GM18502 (cell line): Measurements from ENCODE around the gene SLC36A4.
A peak's percentile ranks its signal among the peaks of the same experiment; 100 is the strongest.
"Not testable (repeated sequence)": the region's sequence is repeated elsewhere in the genome, so short reads cannot be mapped to it uniquely, and the experiment has no call there.

Experiments used
- ATAC-seq: cut with Tn5 transposase; IDR thresholded peaks from one replicate; pipeline ENCODE4 v1.9.1; 2021; ENCODE audit warnings: mild to moderate bottlenecking; ENCODE audit not compliant: unreplicated experiment, poor library complexity

Gene SLC36A4

DNA sequence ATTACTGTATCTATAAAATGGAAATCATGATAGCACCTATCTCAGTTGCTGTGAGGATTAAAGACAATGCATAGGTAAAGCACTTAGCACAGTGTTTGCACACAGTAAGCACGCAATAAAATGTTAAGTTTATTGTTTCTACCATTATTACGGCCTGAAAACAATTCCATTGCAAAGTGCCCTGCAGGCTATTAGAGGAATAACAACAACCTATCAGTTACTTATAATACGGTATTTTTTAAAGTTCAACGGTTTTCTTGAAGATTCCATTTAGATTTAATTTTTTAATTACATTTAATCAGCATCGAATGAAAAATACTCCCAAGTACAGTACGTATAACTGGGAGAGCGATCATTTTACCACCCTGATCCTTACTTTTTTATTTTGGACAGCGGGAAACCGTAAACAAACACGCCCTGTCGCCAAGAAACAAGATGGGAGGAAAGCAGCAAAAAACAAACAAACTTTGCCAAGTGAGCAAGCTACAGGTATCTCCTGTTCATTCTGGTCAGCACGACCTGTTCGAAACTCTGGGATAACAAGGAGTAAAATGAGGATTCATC lies 893 bp downstream of the SLC36A4 start:
- peak; percentile 25 for ATAC-seq

- no peak for ATAC-seq
Measured at GRCh38 chr11:93194673-93195291, 3.0 kb downstream of the SLC36A4 start.

DNA sequence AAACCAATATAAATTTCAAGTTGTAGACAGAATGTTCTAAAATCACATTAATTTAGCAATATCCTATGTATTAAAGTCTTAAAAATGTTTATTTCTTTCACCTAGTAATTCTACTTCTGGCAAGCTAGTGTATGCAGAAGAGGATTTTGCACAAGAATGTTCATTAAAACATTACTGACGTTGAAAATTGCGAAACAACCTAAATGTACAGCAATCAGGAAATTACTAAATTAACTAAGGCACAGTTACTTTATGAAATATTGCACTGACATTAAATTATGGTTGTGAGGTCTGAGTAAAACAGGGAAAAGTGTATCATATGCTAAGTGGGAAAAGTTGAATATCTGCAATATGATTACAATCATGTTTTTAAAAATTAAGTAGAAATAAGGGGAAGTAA lies 4.1 kb downstream of the SLC36A4 start:
- no peak for ATAC-seq

GRCh38 chr11:93192163-93192562 lies 5.6 kb downstream of the SLC36A4 start:
- ATAC-seq: no peak

- ATAC-seq: no peak
Measured at GRCh38 chr11:93189462-93189861, 8.3 kb downstream of the SLC36A4 start.

- no peak for ATAC-seq
Measured at GRCh38 chr11:93188726-93189125, 9.1 kb downstream of the SLC36A4 start.

- no peak for ATAC-seq
Measured at GRCh38 chr11:93187290-93187689, 10.5 kb downstream of the SLC36A4 start.

- not testable (repeated sequence) for ATAC-seq
Measured at GRCh38 chr11:93177891-93178290, 19.9 kb downstream of the SLC36A4 start.

DNA sequence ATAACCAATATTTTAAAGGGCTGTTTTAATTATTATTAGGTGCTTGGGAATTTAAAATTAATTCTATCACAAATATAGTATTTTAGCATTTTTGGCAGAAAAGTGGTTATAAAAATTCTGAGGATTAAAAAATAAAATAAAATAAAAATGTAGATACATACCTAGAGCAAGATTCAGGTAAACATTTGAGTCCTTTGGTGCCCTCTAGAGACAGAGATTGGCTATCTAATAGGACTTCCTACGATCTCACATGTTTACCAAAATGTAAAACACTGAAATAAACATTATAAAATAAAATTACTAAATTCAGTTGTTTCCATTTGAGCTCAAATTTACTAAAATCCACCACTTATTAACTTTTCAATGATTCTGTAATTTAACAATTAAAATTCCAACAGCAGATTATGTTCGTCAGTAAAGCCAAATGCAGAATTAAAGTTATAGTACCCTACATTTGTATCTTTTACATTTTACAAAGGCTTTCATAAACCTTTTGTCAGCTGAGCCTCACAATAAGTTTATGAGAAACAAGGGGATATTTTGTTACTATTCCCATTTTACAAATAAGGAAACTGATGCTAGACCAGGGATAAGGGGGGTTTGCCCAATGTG lies 27.7 kb downstream of the SLC36A4 start:
- no peak for ATAC-seq

DNA sequence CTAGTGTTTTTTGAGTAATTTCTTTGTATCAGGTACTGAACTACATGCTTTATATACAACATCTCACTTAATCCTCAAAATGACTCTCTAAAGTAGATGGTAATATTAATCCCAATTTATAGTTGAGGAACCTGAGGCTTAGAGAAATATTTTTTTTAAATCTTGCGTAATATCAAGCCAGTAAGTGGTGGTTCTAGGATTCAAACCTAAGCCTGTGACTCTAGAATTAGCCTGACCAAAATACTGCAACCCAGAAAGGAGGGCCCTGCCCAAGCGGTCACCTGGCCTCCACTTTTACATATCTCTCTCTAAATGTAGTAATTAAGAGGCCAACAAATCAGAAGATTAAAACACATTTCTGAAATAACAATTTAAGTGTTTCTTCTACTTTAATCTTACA lies 28.6 kb downstream of the SLC36A4 start:
- no peak for ATAC-seq

DNA sequence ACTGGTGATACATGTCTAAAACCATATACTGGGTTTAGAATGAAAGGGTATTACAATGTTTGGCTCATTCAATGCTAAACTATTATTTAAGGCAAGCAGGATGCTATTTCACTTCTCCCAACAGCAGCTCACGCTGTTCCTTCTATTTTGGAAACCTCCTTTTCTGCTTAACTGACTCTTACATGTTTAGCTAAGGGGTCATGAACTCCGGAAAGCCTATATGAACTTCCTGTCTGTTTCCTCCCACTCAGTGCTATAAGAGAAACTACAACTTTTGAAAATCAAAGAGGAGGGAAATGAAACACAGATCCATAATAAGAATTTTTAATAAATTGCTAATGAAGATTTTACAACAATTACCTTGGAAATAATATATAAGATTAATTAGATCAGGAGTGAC lies 30.9 kb downstream of the SLC36A4 start:
- peak; percentile 63 for ATAC-seq

GRCh38 chr11:93166194-93166593 lies 31.6 kb downstream of the SLC36A4 start:
- ATAC-seq: peak; percentile 53

DNA sequence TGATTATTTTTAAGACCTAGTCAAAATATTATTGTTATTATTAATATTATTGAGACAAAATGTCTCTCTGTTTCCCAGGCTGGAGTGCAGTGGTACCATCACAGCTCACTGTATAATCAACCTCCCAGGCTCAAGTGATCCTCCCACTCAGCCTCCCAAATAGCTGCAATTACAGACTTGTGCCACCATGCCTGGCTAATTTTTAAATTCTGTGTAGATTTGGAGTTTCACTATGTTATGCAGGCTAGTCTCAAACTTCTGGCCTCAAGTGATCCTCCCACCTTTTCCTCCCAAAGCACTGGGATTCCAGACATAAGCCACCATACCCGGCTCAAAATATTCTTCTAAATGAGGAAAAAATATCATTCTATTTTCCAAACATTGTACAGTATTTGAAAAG lies 37.0 kb downstream of the SLC36A4 start:
- ATAC-seq: no peak

- no peak for ATAC-seq
Measured at GRCh38 chr11:93160156-93160555, 37.6 kb downstream of the SLC36A4 start.

- ATAC-seq: no peak
Measured at GRCh38 chr11:93159721-93160120, 38.1 kb downstream of the SLC36A4 start.

DNA sequence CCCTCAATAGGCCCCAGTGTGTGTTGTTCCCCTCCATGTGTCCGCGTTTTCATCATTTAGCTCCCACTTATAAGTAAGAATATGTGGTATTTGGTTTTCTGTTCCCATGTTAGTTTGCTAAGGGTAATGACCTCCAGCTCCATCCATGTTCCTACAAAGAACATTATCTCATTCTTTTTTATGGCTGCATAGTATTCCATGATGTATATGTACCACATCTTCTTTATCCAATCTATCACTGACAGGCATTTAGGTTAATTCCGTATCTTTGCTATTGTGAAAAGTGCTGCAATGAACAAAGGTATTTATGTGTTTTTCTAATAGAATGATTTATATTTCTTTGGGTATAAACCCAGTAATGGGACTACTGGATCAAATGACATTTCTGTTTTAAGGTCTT lies 42.1 kb downstream of the SLC36A4 start:
- no peak for ATAC-seq

DNA sequence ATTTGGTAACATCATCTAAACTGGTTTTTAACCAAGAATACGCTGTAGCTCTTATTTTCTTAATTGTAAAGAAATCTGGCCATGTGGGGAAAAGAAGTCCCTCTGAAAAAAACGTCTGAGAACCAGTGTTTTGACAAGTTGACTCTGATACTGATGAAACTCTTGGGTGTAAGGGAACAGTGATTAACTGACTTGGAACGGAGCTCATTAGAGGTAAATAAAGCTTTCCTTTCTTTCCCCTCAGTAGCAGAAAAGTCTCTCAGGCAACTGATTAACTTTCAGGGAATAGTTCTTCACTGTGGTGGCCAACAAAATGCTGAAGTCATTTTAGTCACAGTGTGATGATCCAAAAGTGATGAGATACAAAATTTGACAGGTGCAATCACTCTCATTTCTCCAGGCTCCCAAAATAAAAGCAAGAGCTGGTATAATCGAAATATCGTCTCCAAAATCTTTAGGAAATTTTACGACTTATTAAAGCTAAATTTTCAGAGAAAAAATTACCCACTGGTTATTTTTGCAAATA lies 52.3 kb downstream of the SLC36A4 start:
- ATAC-seq: no peak

GRCh38 chr11:93143800-93144199 lies 54.0 kb downstream of the SLC36A4 start:
- peak; percentile 66 for ATAC-seq

GRCh38 chr11:93143186-93143585 lies 54.6 kb downstream of the SLC36A4 start:
- no peak for ATAC-seq

- ATAC-seq: no peak
Measured at GRCh38 chr11:93133488-93134109, 64.2 kb downstream of the SLC36A4 start.

- no peak for ATAC-seq
Measured at GRCh38 chr11:93132836-93133235, 65.0 kb downstream of the SLC36A4 start.
